Transverse colon (tissue), 4 donors: ENCODE results near the gene KCNK10. TPM values are rescaled to one million over a fixed set of nuclear protein-coding genes. Genes with fewer than 3 reads are reported as not detected.

Experiments used
- DNase-seq: peaks from one replicate; pipeline ENCODE4 v3.0.0-alpha.2; 2019
- H3K27ac ChIP-seq, 4 donors: fragments of 200-600 bp; sonication (generic); 2 replicates each; pipeline ENCODE4 v1.5.1; 2016 to 2018; ENCODE audit warnings: inconsistent platforms in 4 of 4
- H3K27me3 ChIP-seq: fragments of 200-600 bp; sonication (generic); 2 replicates; pipeline ENCODE4 v1.5.1; 2017; ENCODE audit warnings: inconsistent platforms
- H3K36me3 ChIP-seq, 4 donors: fragments of 200-600 bp; sonication (generic); 2 replicates each; pipeline ENCODE4 v1.5.1; 2017 to 2019; ENCODE audit warnings: inconsistent platforms in 4 of 4
- H3K4me1 ChIP-seq, 4 donors: fragments of 200-600 bp; sonication (generic); 2 replicates each; pipeline ENCODE4 v1.5.1; 2017 to 2020; ENCODE audit warnings: inconsistent platforms in 4 of 4
- H3K4me3 ChIP-seq, 4 donors: fragments of 200-600 bp; sonication (generic); 1 replicate in 1 of 4; 2 replicates in 3 of 4; pipeline versions ENCODE4 v1.5.1 to v1.6.1; 2017 to 2019; ENCODE audit warnings: inconsistent platforms in 4 of 4
- H3K9me3 ChIP-seq, 2 donors: fragments of 200-600 bp; sonication (generic); 2 replicates each; pipeline ENCODE4 v1.5.1; 2017 to 2019; ENCODE audit warnings: inconsistent platforms in 2 of 2
- EP300 ChIP-seq: sonication (generic); formaldehyde crosslinking; IDR thresholded peaks from one replicate; pipeline ENCODE4 v1.6.1; 2017; ENCODE audit warnings: antibody characterized with exemption, low read depth
- POLR2A ChIP-seq: fragments of 450-650 bp; IDR thresholded peaks from one replicate; pipeline ENCODE4 v1.6.1; 2016; ENCODE audit warnings: antibody characterized with exemption, mild to moderate bottlenecking, moderate library complexity
- POLR2AphosphoS5 ChIP-seq, 3 donors: sonication (generic); formaldehyde crosslinking; IDR thresholded peaks; one replicate each; pipeline ENCODE4 v1.6.1; 2016; ENCODE audit warnings: antibody characterized with exemption in 3 of 3
- WGBS, 2 donors: methylation state at CpG; one replicate each; pipeline ENCODE4 v1.1.5; 2018; ENCODE audit warnings: low coverage in 1 of 2; 5-methylcytosine and 5-hydroxymethylcytosine counted together
- in situ Hi-C, 4 donors: fragments of 200-750 bp; cut with MboI; loops; one replicate each; pipeline versions ENCODE4 v1.15.0 to v1.15.1; 2017; ENCODE audit warnings: low sequenced_read_pairs in 3 of 4, low pct_ligation_motif_present in 1 of 4, low pct_unique_long_range_greater_than_20kb in 1 of 4
- intact Hi-C: fragments of 100-400 bp; cut with DNase I; formaldehyde crosslinking; loops from one replicate; pipeline ENCODE4 v1.15.1; 2023; ENCODE audit warnings: low total_unique reads
- total RNA-seq, 4 donors: library from RNA; depleted of rRNA; stranded (reverse); fragments of >200 nt; gene quantifications; one replicate each; pipeline ENCODE4 v1.1.0, GENCODE V29; 2016
- TF ChIP-seq, protein P1 (sequence below), 5 experiments: fragments of 200-600 bp in 3 of 5; fragments of 450-650 bp in 2 of 5; sonication (generic) in 3 of 5; IDR thresholded peaks; 1 replicate in 2 of 5; 2 replicates in 3 of 5; pipeline ENCODE4 v1.5.1; 2016 to 2017; ENCODE audit warnings: antibody characterized with exemption in 5 of 5, inconsistent platforms in 3 of 5, mild to moderate bottlenecking in 2 of 5, moderate library complexity in 1 of 5

KCNK10 gene
- total RNA-seq, 4 donors from 2014 or later: 2.2 to 7.4 (median 3.2) TPM

DNA sequence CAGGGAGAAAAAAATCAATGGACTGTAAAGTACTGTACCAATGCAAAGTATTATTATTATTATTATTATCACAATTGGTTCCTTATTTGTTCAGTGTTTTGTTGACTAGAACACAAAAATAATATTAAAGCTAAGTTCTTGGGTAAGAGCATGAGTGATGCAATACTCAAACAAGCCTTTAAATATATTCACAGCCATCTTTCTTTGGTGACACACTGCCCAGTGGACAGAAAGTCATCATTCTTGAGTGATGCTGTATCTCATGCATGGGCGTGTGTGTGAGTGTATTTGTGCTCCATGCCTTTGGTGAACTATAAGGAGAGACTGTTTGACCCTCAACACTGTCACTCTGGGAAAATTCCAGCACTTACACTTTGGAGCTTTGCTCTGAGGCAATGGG lies 93.6 kb downstream of the KCNK10 start:
- DNase-seq: no peak
- Histone ChIP-seq H3K27ac (no peak overlapping the region), H3K27me3 (no peaks in the 10 kb centered on the region), H3K4me1 (no peaks in the 10 kb centered on the region), H3K36me3 (no peaks in the 10 kb centered on the region), H3K9me3 (no peaks in the 10 kb centered on the region), H3K4me3 (no peak overlapping the region)
- WGBS, 2 donors: 80 to 82% methylated on average over 1 of the region's 1 CpG
- in situ Hi-C loops: no loop called here
- intact Hi-C loops: no loop called here
- no peak for TF ChIP-seq EP300
- TF ChIP-seq, protein P1, sequence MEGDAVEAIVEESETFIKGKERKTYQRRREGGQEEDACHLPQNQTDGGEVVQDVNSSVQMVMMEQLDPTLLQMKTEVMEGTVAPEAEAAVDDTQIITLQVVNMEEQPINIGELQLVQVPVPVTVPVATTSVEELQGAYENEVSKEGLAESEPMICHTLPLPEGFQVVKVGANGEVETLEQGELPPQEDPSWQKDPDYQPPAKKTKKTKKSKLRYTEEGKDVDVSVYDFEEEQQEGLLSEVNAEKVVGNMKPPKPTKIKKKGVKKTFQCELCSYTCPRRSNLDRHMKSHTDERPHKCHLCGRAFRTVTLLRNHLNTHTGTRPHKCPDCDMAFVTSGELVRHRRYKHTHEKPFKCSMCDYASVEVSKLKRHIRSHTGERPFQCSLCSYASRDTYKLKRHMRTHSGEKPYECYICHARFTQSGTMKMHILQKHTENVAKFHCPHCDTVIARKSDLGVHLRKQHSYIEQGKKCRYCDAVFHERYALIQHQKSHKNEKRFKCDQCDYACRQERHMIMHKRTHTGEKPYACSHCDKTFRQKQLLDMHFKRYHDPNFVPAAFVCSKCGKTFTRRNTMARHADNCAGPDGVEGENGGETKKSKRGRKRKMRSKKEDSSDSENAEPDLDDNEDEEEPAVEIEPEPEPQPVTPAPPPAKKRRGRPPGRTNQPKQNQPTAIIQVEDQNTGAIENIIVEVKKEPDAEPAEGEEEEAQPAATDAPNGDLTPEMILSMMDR (IDR thresholded peaks at IDR 0.05): no peak
- TF ChIP-seq POLR2AphosphoS5 (IDR thresholded peaks at IDR 0.05): no peak
- no peak for TF ChIP-seq POLR2A

DNA sequence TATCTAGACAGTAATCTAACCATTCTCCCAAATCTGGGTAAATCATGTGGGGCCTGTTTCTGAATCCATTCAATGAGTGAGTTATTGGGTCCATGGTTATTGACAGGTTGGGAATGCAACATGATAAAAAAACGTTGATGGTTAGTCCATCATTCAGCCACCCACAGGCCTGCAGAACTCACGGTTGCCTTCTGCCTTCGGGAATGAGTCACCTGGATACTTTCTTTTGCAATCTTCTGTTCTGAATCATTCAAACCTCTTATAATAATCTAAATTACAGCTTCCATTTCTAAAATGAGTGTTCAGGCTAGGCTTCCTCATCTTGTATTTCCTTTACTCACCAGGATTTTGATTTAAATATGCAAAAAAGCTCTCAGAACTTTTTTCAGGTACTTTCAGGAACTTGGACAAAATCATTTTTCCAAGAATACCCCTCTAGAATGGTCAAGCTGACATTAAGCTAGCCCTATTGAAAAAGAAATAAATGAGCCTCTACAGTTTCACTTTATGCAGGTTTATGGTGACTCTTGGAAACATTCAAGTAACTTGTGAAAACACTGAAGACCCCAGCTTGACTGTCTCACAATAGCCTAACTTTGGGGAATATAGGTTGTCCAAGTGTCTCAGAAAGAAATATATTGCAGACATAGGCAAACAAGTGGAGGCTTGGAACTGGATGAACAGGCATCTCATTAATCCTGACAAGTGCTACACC lies 94.4 kb downstream of the KCNK10 start:
- Histone ChIP-seq H3K4me3 (no peak overlapping the region), H3K9me3 (peaks cover 0 to 4% of the 10 kb centered on the region in 2 donors), H3K36me3 (no peaks in the 10 kb centered on the region), H3K4me1 (no peaks in the 10 kb centered on the region), H3K27ac (no peak overlapping the region), H3K27me3 (no peaks in the 10 kb centered on the region)
- intact Hi-C loops: no loop called here
- WGBS, 2 donors: 72 to 86% methylated on average over 2 to 3 of the region's 3 CpGs
- in situ Hi-C loops: no loop called here
- no peak for DNase-seq
- TF ChIP-seq, protein P1 (IDR thresholded peaks at IDR 0.05): no peak
- TF ChIP-seq POLR2AphosphoS5 (IDR thresholded peaks at IDR 0.05) (no peak), EP300 (no peak), POLR2A (no peak)

DNA sequence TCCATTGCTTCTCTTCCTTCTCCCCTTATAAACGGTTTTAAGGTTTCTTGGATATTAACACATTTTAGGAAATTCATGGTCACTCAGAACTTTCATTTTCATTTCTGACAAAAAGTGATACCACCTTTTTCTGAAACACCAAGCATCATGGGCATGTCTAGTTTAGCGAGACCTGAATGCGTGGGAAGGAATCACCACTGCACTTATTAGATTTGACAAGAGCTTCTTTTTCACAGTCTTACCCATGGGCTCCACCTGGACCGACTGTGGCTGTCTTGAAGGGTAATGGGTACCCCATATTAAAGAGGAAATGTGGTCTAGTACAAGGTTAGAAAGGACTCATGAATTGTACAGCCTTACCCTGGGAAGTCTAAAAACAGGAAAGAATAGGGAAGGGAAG lies 95.4 kb downstream of the KCNK10 start:
- H3K27ac ChIP-seq: no peak overlapping the region
- no peaks in the 10 kb centered on the region for H3K27me3 ChIP-seq
- in situ Hi-C loops: no loop called here

DNA sequence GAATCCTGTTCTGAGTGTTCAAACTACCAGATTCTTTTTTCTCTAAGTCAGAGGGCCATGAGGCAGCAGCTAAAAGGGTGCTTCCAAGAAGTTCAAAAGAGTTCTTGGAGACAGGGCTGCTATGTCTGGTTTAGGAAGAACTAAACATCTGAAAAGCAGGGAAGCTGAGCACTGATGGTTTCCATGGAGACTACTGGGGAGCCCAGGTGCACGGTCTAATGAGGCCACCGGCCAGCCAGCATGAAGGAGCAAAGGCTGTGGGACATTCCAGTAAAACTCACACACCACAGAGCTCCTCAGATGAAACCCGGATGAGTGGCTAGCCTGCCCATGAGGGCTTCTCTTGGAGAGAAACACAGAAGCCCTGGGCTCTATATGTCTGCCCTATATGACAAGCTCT lies 97.3 kb downstream of the KCNK10 start:
- Histone ChIP-seq H3K4me1 (no peaks in the 10 kb centered on the region), H3K27ac (no peak overlapping the region), H3K27me3 (no peaks in the 10 kb centered on the region), H3K36me3 (no peaks in the 10 kb centered on the region), H3K9me3 (peaks cover 0 to 10% of the 10 kb centered on the region in 2 donors), H3K4me3 (no peak overlapping the region)
- no peak for TF ChIP-seq EP300
- TF ChIP-seq, protein P1 (IDR thresholded peaks at IDR 0.05): no peak
- TF ChIP-seq POLR2AphosphoS5 (IDR thresholded peaks at IDR 0.05): no peak
- no peak for TF ChIP-seq POLR2A
- in situ Hi-C loops (no loop called here), intact Hi-C loops (no loop called here)
- DNase-seq: no peak
- 44% methylated on average over 3 of the region's 3 CpGs; no CpG with 5 or more reads in 1 of the 2 donors for WGBS, 2 donors

More for the DNA sequence above, 95.4 kb downstream of the KCNK10 start:
- no peak for DNase-seq
- no peaks in the 10 kb centered on the region for H3K4me1 ChIP-seq
- no peaks in the 10 kb centered on the region for H3K36me3 ChIP-seq
- H3K9me3 ChIP-seq: peaks cover 0 to 9% of the 10 kb centered on the region in 2 donors
- H3K4me3 ChIP-seq: no peak overlapping the region
- TF ChIP-seq EP300: no peak
- TF ChIP-seq, protein P1 (IDR thresholded peaks at IDR 0.05): no peak
- no peak for TF ChIP-seq POLR2A
- no peak for TF ChIP-seq POLR2AphosphoS5 (IDR thresholded peaks at IDR 0.05)
- 73 to 80% methylated on average over 1 to 4 of the region's 4 CpGs for WGBS, 2 donors
- intact Hi-C loops: no loop called here
